GM23338 (cell line): ENCODE measurements around the gene ADAMTS17.

Experiments used
- CTCF ChIP-seq, 2 experiments: fragments of 200-600 bp in 1 of 2; sonication (generic) in 1 of 2; conservative IDR thresholded peaks; 2 replicates each; pipeline versions ENCODE4 v1.5.1 to v1.6.1; 2016 to 2017; ENCODE audit warnings: antibody characterized with exemption in 2 of 2, low read depth in 2 of 2, mild to moderate bottlenecking in 2 of 2, moderate library complexity in 1 of 2
- EZH2phosphoT487 ChIP-seq: fragments of 200-600 bp; sonication (generic); IDR thresholded peaks from one replicate; pipeline ENCODE4 v1.8.1; 2018; ENCODE audit warnings: antibody characterized with exemption; ENCODE audit not compliant: unreplicated experiment
- TF ChIP-seq, protein P1 (sequence below): IDR thresholded peaks from one replicate; pipeline ENCODE4 v1.6.1; 2018; ENCODE audit warnings: antibody characterized with exemption; ENCODE audit not compliant: unreplicated experiment

DNA sequence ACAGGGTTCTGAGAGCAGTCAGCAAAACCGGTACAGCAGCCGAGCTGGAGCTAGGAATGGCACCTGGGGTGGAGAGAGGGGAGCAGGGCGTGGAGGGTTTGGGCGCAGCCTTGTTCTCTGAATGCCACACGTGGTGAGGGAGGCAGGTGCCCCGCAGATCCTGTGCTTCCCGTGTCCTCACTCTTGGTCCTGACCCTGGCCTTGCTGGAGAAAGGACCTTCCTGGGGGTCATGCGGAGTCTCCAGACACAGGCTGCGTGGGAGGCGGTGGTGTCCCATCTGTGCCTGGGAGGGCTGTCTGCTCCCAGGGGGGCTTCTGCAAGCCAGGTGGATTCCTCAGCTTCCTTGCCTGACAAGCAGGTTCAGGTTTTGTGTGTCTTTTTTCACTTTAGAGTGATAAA, 363.8 kb downstream of the ADAMTS17 start:
- TF ChIP-seq CTCF (conservative IDR thresholded peaks at IDR 0.05; ENCODE audit: low read depth in 2 of 2), result no peak
- TF ChIP-seq EZH2phosphoT487, result no peak
- TF ChIP-seq, protein P1, sequence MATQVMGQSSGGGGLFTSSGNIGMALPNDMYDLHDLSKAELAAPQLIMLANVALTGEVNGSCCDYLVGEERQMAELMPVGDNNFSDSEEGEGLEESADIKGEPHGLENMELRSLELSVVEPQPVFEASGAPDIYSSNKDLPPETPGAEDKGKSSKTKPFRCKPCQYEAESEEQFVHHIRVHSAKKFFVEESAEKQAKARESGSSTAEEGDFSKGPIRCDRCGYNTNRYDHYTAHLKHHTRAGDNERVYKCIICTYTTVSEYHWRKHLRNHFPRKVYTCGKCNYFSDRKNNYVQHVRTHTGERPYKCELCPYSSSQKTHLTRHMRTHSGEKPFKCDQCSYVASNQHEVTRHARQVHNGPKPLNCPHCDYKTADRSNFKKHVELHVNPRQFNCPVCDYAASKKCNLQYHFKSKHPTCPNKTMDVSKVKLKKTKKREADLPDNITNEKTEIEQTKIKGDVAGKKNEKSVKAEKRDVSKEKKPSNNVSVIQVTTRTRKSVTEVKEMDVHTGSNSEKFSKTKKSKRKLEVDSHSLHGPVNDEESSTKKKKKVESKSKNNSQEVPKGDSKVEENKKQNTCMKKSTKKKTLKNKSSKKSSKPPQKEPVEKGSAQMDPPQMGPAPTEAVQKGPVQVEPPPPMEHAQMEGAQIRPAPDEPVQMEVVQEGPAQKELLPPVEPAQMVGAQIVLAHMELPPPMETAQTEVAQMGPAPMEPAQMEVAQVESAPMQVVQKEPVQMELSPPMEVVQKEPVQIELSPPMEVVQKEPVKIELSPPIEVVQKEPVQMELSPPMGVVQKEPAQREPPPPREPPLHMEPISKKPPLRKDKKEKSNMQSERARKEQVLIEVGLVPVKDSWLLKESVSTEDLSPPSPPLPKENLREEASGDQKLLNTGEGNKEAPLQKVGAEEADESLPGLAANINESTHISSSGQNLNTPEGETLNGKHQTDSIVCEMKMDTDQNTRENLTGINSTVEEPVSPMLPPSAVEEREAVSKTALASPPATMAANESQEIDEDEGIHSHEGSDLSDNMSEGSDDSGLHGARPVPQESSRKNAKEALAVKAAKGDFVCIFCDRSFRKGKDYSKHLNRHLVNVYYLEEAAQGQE, result no peak
